Osteocyte (in vitro differentiated cells): ENCODE data around the gene BRD3. TPM values are rescaled to one million over a fixed set of nuclear protein-coding genes. Genes with fewer than 3 reads are reported as not detected.

Source experiments
- DNase-seq: peaks from one replicate; pipeline ENCODE4 v3.0.0; 2021; ENCODE audit warnings: mixed read lengths; ENCODE audit not compliant: unreplicated experiment; ENCODE audit errors: extremely low spot score
- H3K27ac Mint-ChIP-seq: one replicate; pipeline ENCODE4 v1.8.0; 2021; ENCODE audit warnings: mild to moderate bottlenecking, mixed read lengths; ENCODE audit not compliant: unreplicated experiment
- H3K27me3 Mint-ChIP-seq: one replicate; pipeline ENCODE4 v1.8.0; 2021; ENCODE audit warnings: mixed read lengths; ENCODE audit not compliant: unreplicated experiment
- H3K36me3 Mint-ChIP-seq: one replicate; pipeline ENCODE4 v1.8.0; 2021; ENCODE audit warnings: mixed read lengths; ENCODE audit not compliant: unreplicated experiment
- H3K4me1 Mint-ChIP-seq: one replicate; pipeline ENCODE4 v1.8.0; 2021; ENCODE audit warnings: mixed read lengths; ENCODE audit not compliant: unreplicated experiment
- H3K4me3 Mint-ChIP-seq: one replicate; pipeline ENCODE4 v1.8.0; 2021; ENCODE audit warnings: mild to moderate bottlenecking, moderate library complexity, mixed read lengths; ENCODE audit not compliant: unreplicated experiment
- H3K9me3 Mint-ChIP-seq: one replicate; pipeline ENCODE4 v1.8.0; 2021; ENCODE audit warnings: mixed read lengths; ENCODE audit not compliant: unreplicated experiment
- CTCF ChIP-seq: fragments of 200-600 bp; sonication (generic); IDR thresholded peaks from 2 replicates; pipeline ENCODE4 v1.5.0; 2021; ENCODE audit warnings: antibody characterized with exemption, mild to moderate bottlenecking, moderate library complexity
- total RNA-seq: library from RNA; stranded (reverse); gene quantifications from 2 replicates; pipeline ENCODE4 v1.2.1, GENCODE V29; 2021

The BRD3 gene
- total RNA-seq, 1 donor from 2014 or later, result 56.2 TPM

- no peaks in the 10 kb centered on the region for H3K9me3 Mint-ChIP-seq
- no peak for TF ChIP-seq CTCF
- peaks cover 7% of the 10 kb centered on the region for H3K4me1 Mint-ChIP-seq
- H3K27me3 Mint-ChIP-seq, result peaks cover 3% of the 10 kb centered on the region
- H3K4me3 Mint-ChIP-seq, result no peak overlapping the region
- no peaks in the 10 kb centered on the region for H3K36me3 Mint-ChIP-seq
- DNase-seq, result no peak
- H3K27ac Mint-ChIP-seq, result no peak overlapping the region
Observed at GRCh38 chr9:134004131-134004873, 63.5 kb downstream of the BRD3 start.

- Mint-ChIP-seq H3K4me1 (peaks cover 7% of the 10 kb centered on the region), H3K9me3 (no peaks in the 10 kb centered on the region), H3K27me3 (peaks cover 3% of the 10 kb centered on the region), H3K36me3 (no peaks in the 10 kb centered on the region), H3K27ac (no peak overlapping the region), H3K4me3 (no peak overlapping the region)
- TF ChIP-seq CTCF, result no peak
- DNase-seq, result no peak
Observed at GRCh38 chr9:134003237-134003636, 64.6 kb downstream of the BRD3 start.

- Mint-ChIP-seq H3K9me3 (no peaks in the 10 kb centered on the region), H3K36me3 (no peaks in the 10 kb centered on the region), H3K27ac (no peak overlapping the region), H3K27me3 (peaks cover 3% of the 10 kb centered on the region), H3K4me3 (no peak overlapping the region), H3K4me1 (peaks cover 7% of the 10 kb centered on the region)
- DNase-seq, result no peak
- no peak for TF ChIP-seq CTCF
Observed at GRCh38 chr9:134002796-134003195, 65.0 kb downstream of the BRD3 start.

GRCh38 chr9:133999851-134000265 lies 68.0 kb downstream of the BRD3 start:
- Mint-ChIP-seq H3K4me3 (no peak overlapping the region), H3K4me1 (no peaks in the 10 kb centered on the region)
- DNase-seq, result no peak

More at GRCh38 chr9:133999851-134000265, 68.0 kb downstream of the BRD3 start:
- Mint-ChIP-seq H3K9me3 (no peaks in the 10 kb centered on the region), H3K36me3 (no peaks in the 10 kb centered on the region), H3K27me3 (no peaks in the 10 kb centered on the region), H3K27ac (no peak overlapping the region)
- TF ChIP-seq CTCF, result no peak
